Neural progenitor cell (in vitro differentiated cells): ENCODE measurements around the gene ABHD14A.

ENCODE experiments used
- EZH2 ChIP-seq: fragments of 200-600 bp; sonication (generic); IDR thresholded peaks from 2 replicates; pipeline ENCODE4 v1.6.1; 2017; ENCODE audit warnings: antibody characterized with exemption, mild to moderate bottlenecking, moderate library complexity
- EZH2phosphoT487 ChIP-seq: fragments of 200-600 bp; sonication (generic); IDR thresholded peaks from 2 replicates; pipeline ENCODE4 v1.6.1; 2017; ENCODE audit warnings: antibody characterized with exemption
- TF ChIP-seq, protein P1 (sequence below): fragments of 200-600 bp; sonication (generic); IDR thresholded peaks from 2 replicates; pipeline ENCODE4 v1.5.1; 2017; ENCODE audit warnings: antibody characterized with exemption, mild to moderate bottlenecking

DNA sequence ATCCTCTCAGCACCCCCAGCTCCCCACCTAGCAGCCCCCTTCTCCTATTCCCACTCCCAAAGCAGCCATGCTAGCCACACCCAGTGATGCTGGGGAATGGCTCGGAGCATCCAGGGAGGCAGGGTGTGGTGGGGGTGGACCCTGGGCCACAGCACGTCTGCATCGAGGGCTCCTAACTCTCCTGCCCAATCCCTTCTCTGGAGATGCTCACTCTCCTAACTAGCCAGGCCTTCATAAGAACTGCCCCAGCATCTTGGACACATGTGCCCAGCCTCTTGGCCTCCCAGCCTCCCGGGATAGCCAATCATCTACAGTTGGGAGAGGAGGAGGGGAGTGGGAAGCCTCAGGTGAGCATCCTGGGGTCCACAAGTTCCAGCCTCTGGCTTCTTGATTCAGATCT, 10.3 kb upstream of the ABHD14A start:
- TF ChIP-seq EZH2phosphoT487 (no peak), EZH2 (no peak)
- TF ChIP-seq, protein P1, sequence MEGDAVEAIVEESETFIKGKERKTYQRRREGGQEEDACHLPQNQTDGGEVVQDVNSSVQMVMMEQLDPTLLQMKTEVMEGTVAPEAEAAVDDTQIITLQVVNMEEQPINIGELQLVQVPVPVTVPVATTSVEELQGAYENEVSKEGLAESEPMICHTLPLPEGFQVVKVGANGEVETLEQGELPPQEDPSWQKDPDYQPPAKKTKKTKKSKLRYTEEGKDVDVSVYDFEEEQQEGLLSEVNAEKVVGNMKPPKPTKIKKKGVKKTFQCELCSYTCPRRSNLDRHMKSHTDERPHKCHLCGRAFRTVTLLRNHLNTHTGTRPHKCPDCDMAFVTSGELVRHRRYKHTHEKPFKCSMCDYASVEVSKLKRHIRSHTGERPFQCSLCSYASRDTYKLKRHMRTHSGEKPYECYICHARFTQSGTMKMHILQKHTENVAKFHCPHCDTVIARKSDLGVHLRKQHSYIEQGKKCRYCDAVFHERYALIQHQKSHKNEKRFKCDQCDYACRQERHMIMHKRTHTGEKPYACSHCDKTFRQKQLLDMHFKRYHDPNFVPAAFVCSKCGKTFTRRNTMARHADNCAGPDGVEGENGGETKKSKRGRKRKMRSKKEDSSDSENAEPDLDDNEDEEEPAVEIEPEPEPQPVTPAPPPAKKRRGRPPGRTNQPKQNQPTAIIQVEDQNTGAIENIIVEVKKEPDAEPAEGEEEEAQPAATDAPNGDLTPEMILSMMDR = no peak
